GM12891 (cell line): Measurements from ENCODE around the gene PHKA1.
"Not testable (repeated sequence)": the region's sequence is repeated elsewhere in the genome, so short reads cannot be mapped to it uniquely, and the experiment has no call there.

Experiments used
- POLR2A ChIP-seq: IDR thresholded peaks from 2 replicates; pipeline ENCODE4 v1.6.1; 2011; ENCODE audit warnings: low read depth, low read length, control low read depth
- POLR2AphosphoS5 ChIP-seq: IDR thresholded peaks from 2 replicates; pipeline ENCODE4 v1.6.1; 2011; ENCODE audit warnings: low read depth, low read length, control low read depth
- SPI1 ChIP-seq: IDR thresholded peaks from 2 replicates; pipeline ENCODE4 v1.6.1; 2011; ENCODE audit warnings: low read depth, low read length, control low read depth
- TAF1 ChIP-seq: IDR thresholded peaks from 2 replicates; pipeline ENCODE4 v1.6.1; 2011; ENCODE audit warnings: low read depth, low read length, control low read depth

DNA sequence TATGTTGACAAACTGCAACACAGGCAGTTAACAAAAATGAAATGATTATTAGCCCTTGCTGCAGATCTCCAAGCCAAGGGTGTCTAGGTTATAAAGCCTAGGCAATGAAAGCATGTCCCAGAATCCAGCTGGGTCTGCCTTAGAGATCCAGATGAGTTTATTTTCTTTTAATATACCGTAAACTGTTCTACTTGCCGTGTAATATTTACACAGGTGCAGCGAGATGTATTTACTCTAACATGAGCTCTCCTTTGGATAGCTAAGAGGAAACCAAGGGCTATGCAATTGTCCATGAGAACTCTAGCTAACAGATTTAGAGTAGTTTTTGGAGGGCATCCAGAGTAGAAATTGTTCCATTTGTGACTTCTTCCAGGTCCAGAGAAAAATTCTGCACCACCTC lies 34.4 kb upstream of the PHKA1 start:
- TF ChIP-seq TAF1, POLR2AphosphoS5, SPI1, POLR2A: not testable (repeated sequence)
